GM19099 (cell line): ENCODE measurements around the gene ZC3H18.

Experiments used
- POLR2A ChIP-seq: IDR thresholded peaks from 3 replicates; pipeline ENCODE4 v1.6.1; 2011; ENCODE audit warnings: low read depth; ENCODE audit not compliant: insufficient read length; ENCODE audit errors: extremely low read depth

Gene ZC3H18

GRCh38 chr16:88636488-88637265, 66.5 kb downstream of the ZC3H18 start:
- no peak for TF ChIP-seq POLR2A

- TF ChIP-seq POLR2A, result no peak
These were observed 68.4 kb downstream of the ZC3H18 start, which contains the start of gene IL17C for GRCh38 chr16:88638323-88639230. TSS of gene IL17C (plus strand) at chr16:88638572. CDS start at chr16:88638642, 70 bp downstream.

DNA sequence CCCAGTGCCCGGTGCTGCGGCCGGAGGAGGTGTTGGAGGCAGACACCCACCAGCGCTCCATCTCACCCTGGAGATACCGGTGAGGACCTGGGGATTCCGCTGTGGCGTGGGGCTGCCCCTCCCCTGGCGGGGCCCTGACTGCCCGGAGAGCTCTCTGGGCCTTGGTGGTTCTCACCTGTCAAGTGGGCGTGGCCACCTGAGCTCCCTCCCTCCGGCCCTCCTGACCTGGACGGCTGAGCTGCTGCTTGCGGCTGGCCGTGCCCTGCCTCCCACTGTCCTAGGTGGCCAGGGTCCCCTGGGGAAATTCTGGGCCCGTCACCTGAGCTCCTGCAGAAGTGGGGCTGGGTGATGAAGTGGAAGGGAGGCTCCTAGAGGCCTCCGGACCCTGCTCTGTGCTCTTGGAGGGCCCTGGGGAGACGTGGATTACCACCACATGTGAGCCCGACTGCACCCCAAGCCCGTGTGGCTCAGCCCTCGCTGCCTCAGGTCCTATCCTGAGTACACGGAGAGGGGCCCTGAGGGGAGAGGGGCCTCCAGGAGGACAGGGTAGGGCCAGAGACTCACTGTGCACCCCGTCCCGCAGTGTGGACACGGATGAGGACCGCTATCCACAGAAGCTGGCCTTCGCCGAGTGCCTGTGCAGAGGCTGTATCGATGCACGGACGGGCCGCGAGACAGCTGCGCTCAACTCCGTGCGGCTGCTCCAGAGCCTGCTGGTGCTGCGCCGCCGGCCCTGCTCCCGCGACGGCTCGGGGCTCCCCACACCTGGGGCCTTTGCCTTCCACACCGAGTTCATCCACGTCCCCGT, 69.2 kb downstream of the ZC3H18 start:
- no peak for TF ChIP-seq POLR2A

DNA sequence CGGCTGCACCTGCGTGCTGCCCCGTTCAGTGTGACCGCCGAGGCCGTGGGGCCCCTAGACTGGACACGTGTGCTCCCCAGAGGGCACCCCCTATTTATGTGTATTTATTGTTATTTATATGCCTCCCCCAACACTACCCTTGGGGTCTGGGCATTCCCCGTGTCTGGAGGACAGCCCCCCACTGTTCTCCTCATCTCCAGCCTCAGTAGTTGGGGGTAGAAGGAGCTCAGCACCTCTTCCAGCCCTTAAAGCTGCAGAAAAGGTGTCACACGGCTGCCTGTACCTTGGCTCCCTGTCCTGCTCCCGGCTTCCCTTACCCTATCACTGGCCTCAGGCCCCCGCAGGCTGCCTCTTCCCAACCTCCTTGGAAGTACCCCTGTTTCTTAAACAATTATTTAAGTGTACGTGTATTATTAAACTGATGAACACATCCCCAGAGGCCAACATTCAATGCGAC, 69.9 kb downstream of the ZC3H18 start:
- TF ChIP-seq POLR2A, result no peak

DNA sequence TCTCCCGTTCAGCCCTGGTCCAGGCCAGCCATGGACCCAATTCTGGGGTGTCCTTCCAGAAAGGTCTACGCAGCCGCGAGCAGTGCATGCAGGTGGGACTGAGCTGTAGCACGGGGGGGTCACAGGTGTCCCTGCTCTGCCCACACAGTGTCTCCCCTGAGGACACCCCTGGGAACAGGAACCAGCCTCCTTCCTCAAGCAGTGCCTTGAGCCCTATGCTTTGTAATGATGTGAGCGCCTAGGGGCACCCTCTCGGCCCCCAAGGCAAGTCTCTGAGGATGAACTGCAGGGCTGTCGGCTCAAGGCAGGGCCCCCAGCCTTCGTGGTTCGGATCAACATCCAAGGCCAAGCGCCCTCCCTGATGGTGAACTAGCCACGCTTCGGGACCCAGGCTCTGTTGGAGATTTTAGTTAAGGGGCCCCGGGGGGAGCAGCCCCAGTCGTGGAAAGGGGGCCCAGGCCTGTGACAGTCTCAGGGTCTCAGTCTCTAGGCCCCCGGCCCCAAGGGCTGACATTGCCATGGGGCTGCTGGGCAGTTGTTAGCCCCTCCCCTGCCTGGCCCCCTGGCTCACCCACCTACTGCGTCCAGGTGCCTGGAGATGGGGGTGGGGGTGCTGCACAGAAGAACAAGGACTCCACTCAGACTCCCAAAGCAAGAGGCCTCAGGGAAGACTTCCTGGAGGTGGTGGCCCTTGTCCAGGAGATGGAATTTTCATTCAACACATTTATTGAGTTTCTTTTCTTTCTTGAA, 70.5 kb downstream of the ZC3H18 start:
- no peak for TF ChIP-seq POLR2A

DNA sequence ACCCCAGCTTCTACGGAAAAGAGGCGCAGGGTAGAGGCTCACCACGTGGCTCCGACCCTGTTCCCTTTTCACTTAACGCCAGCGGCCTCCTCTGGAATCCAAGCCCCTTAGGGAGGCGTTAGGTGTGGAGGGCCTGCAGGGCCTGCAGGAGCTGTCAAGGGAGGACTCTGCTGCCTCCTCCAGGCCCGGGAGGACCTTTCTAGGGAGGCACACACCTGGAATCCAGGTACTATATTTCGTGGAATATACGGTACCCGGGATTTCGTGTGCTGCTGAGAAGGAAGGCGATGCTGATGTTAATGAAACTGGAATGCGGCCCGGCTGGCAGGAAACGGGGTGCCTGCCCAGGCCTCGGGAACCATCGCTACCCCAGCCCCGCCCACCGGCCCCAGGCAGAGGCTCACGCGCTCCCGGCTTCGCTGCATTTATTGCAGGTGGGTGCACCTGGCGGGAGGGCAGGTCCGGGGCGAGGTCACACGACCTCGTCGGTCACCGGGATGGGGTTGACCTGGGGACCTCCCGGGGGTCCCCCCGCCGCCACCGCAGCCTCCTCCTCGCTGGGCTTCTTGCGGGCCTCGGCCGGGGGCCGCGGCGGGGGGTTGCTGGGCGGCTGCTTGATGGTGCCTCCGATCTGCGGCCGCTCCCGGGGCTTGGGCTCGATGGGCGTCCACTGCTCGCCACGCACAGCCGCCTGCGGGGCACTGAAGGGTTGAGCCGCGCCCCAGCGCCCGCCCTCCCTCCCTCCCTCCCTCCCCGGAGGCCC, 72.9 kb downstream of the ZC3H18 start:
- TF ChIP-seq POLR2A, result no peak

DNA sequence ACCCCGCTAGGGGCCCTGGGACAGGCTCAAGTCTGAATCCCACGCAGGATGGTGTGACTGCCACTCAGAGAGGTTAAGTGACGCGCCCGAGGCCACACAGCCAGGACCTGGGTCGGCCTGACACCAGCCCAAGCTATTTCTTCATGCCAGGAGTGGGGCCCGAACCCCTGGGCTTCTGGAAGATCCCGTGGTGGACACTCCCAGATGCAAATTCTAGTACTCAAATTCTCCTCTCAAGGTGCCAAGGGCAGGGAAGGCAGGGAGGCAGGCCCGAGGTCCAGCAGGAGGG, 73.4 kb downstream of the ZC3H18 start:
- no peak for TF ChIP-seq POLR2A

DNA sequence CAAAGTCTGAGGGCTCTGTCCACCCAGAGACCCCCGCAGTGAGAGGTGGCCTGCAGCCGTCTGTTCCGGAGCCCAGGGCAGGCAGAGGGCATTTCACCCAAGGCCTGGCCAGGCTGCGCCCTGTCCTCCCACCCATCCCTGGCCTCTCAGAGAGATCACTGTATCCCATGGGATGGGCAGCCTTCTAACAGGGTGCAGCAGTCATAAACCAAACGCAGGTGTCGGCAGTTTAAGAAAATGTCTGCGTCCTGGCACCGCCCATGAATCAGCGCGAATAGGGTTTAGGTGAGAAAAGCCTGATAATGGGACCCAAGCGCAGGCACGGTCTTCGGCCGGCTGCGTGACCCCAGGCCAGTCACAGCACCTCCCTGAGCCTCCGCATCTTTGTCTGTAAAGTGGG, 75.3 kb downstream of the ZC3H18 start:
- TF ChIP-seq POLR2A, result no peak

GRCh38 chr16:88645941-88646340, 75.7 kb downstream of the ZC3H18 start:
- no peak for TF ChIP-seq POLR2A

GRCh38 chr16:88646345-88647034, 76.3 kb downstream of the ZC3H18 start:
- TF ChIP-seq POLR2A, result peak; percentile 22

DNA sequence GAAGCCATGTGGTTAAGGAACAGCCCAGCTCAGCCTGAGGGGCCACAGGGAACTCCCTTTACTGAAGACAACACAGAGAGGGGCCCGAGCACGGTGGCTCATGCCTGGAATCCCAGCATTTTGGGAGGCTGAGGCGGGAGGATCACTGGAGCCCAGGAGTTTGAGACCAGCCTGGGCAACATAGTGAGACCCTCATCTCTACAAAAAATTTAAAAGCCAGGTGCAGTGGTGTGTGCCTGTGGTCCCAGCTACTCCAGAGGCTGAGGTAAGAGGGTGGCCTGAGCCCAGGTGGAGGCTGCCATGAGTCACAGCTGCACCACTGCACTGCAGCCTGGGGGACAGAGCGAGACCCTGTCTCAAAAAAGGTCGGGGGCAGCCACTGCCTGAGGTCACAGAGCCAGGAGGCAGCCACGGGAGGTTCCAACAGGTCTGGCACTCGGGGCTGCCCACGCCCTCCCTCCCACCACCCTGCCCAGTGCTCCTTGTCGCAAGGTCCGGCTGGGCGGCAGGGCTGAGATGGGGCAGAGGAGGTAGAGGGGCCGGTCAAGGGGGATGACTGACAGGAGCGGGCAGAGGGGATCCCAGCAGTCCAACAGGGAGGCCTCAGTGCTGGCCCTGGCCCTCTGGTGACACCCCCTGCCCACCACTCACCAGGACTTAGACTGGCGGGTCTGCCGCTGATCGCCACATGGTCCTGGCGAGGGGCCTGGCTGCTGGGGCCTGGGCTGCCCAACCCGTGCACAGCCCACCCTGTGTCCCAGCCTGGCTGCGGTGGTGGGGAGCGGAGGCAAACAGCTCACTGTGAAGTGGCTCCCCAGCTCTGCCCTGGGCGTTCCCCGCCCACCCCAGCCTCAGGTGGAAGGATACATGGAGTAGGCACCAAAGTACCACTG, 77.2 kb downstream of the ZC3H18 start:
- TF ChIP-seq POLR2A, result peak; percentile 0

- TF ChIP-seq POLR2A, result peak; percentile 9
These were observed 79.2 kb downstream of the ZC3H18 start for GRCh38 chr16:88649195-88649923.
